HG02970 (cell line): ENCODE measurements around the gene ABCB6.

Experiments used
- ATAC-seq: cut with Tn5 transposase; IDR thresholded peaks from one replicate; pipeline ENCODE4 v1.9.1; 2021; ENCODE audit warnings: mild to moderate bottlenecking, moderate library complexity, moderate number of reproducible peaks; ENCODE audit not compliant: unreplicated experiment, low FRiP score

The ABCB6 gene

DNA sequence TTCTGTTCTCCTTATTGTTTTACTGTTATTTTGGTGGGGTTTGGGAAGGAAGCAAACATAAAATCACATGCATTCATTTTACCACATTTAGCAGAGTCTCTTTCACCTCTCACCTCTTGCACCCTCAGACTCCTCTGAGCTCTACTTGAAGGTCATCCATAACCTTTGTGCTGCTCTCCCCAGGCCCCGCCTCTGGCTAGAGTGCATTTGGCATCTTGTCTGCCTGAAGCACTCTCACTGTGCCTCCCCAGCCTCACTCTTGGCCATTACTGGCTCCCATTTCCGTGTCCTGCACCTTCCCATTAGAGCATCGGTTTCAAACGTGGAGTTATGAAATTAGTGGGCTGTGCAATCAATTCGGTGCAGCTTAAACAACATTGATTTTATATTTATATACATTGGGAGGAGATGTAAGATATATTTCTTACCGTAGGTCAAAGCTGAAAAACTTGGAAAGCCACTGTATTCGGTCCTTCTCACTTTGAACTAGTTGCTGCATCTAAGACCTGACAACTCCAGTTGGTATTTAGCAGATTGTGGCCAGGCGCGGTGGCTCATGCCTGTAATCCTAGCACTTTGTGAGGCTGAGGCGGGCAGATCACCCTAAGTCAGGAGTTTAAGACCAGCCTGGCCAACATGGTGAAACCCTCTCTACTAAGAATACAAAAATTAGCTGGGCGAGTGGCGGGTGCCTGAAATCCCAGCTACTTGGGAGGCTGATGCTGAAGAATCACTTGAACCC lies 19.1 kb downstream of the ABCB6 start:
- ATAC-seq = no peak

DNA sequence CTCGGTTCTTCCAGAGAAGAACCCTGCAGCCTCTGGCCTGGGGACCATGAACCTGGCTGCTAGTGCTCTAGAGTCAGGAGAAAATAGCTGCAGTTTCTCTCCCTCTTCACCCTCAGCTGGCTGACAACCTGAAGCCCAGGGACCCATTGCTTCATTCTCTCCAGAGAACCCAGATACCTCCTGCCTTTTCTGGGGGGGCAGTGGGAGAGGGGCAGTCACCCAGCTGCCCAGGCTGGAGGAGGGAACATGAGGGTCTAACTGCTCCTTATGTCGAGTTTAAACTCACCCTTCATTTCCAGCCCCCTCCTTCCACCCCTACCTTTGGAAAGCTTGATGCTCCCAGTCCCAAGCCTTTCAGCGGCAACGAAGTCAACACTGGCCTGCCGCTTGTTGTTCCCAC lies 19.8 kb downstream of the ABCB6 start:
- no peak for ATAC-seq

DNA sequence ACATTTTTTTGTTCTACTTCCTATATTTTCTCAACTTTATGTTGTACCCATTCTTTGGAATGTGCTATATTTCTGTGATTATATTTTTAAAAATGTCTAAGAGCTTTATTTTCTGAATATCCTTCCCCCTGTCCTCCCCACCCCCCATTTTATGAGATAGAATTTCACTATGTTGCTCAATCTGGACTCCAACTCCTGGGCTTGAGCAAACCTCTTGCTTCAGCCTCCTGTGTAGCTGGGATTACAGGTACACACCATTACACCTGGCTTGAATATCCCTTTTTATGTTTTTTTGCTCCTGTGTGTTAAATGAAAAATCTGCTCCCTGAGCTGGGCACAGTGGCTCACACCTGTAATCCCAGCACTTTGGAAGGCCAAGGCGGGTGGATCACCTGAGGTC lies 21.4 kb downstream of the ABCB6 start:
- ATAC-seq = no peak

DNA sequence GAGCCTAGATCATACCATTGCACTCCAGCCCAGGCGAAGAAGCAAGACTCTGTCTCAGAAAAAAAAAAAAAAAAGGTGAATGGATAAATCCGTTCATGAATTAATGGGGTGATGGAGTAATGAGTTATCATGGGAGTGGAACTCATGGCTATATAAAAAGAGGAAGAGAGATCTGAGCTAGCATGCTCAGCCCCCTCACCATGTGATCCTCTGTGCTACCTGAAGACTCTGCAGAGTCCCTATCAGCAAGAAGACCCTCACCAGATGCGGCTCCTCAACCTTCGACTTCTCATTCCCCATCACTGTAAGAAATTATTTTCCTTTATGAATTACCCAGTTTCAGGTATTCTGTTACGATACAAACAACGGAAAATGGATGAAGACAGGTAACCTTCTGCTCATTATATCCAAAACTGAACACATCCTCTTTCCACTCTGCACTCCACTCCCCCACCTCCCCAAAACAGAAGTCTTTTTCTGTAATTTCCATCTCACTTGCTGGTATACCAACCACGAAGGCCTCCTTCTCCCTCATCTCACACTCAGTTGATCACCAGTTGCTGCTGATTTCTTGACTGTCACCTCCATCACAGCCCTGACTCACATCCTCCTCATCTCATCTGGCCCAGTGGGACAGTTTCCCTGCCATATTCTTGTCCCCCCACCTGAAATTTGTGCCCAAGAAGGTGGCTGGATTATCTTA lies 31.9 kb downstream of the ABCB6 start:
- ATAC-seq = no peak

DNA sequence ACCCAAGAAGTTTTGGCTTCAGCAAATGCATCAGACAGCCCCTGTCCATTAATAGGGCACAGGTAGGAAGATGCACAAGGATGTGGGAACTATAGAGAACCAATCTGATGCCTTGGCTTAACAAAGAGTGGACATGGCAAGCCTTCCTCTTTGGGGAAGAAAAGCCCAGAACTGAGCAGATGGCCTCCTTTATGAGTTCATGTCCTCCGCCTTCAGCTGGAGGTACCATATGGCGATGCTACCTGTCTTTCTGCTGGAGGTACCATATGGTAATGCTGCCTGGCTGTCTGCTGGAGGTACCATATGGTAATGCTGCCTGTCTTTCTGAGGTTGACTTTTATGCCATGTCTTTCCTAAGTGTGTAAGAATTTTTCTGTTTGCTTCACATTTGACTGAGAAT lies 34.6 kb downstream of the ABCB6 start:
- no peak for ATAC-seq

DNA sequence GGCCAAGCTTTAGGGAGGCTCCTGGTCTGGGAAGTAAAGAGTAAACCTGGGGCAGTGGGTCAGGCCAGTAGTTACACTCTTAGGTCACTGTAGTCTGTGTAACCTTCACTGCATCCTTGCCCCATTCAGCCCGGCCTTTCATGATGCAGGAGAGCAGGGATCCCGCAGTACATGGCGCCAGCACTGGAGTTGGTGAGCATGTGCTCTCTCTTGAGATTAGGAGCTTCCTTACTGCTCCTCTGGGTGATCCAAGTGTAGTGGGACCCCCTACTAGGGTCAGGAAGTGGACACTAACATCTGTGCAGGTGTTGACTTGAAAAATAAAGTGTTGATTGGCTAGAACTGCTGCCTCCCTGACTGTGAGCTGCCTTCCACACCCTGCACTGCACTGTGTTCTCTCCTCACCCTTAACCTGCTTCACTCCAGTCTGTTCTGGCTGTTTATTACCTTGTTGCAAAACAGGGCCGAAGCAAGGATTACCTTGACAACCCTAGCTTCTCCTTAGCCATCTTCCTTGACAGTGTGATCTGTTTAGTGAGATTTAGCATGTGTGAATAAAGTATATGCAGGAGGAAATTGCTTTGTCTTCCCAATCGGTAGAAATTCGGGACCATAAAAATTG lies 35.5 kb downstream of the ABCB6 start:
- no peak for ATAC-seq

DNA sequence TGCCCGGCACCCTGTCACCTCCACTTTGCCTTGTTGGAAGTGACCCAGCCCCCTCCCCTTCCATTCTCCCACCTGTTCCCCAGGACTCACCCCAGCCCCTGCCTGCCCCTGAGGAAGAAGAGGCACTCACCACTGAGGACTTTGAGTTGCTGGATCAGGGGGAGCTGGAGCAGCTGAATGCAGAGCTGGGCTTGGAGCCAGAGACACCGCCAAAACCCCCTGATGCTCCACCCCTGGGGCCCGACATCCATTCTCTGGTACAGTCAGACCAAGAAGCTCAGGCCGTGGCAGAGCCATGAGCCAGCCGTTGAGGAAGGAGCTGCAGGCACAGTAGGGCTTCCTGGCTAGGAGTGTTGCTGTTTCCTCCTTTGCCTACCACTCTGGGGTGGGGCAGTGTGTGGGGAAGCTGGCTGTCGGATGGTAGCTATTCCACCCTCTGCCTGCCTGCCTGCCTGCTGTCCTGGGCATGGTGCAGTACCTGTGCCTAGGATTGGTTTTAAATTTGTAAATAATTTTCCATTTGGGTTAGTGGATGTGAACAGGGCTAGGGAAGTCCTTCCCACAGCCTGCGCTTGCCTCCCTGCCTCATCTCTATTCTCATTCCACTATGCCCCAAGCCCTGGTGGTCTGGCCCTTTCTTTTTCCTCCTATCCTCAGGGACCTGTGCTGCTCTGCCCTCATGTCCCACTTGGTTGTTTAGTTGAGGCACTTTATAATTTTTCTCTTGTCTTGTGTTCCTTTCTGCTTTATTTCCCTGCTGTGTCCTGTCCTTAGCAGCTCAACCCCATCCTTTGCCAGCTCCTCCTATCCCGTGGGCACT lies 36.2 kb downstream of the ABCB6 start:
- no peak for ATAC-seq

DNA sequence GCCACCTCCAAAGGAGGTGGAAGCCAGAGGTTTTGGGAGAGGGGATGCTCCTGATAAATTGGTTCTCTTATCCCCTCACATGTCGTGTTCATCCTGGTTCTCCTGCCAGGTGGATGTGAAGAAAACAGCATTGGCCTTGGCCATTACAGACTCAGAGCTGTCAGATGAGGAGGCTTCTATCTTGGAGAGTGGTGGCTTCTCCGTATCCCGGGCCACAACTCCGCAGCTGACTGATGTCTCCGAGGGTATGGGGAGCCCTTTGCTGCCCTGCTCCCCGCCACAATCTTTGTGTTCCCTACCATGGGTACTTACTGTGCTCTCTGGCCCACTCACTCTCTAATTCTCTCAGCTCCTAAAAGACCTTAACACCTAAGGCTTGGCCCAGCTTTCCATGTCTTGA lies 37.2 kb downstream of the ABCB6 start:
- no peak for ATAC-seq

DNA sequence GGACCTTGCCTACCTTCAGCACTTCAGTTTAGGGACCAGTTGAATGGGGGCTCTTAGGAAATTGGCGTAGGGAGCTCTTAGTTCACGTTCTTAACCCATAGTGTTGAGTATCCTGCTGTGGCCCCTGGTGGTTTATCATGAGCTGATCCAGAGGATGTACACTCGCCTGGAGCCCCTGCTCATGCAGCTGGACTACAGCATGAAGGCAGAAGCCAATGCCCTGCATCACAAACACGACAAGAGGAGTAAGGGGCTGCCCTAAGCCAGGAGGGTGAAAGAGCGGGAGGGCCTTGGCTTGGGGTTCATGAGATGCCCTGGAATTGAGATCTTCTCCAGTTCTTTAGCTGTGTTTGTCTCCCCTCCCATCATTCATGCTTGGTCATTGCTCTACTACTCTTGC lies 37.8 kb downstream of the ABCB6 start:
- no peak for ATAC-seq

DNA sequence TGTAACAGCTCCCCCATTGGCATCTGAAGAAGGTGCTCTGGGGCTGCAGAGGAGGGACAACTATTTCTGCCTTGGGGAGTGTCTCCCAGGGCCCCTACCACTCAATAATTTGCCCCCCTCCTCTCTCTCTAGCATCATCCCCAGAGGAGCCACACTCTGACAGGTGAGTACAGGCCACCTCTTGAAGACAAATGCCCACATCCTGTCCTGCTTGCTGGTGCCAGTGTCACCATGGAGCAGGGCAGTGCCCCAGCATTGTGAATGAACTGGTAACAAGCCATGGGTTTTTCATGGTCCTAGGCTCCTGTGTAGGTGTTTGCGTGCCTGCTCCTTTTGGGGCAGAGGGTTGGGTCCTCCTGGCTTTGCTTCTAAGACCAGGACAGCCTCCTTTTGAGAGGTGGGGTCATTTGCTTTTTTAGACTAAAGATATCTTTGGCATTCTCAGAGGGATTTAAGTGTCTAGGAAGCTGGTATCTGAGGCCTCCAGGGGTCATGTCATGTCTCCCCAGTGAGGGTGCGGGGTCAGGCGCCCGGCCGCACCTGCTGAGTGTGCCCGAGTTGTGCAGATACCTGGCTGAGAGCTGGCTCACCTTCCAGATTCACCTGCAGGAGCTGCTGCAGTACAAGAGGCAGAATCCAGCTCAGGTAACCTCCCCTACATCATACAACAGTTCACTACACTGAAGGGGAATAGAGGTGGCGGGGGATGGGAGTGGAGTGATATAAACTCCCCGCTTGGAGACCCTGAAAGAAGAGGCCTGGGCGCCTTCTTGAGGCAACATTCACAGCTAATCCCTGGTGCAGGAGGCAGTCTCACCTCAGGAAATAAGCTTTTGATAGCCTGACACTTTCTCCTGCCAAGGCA lies 38.9 kb downstream of the ABCB6 start:
- ATAC-seq = no peak

DNA sequence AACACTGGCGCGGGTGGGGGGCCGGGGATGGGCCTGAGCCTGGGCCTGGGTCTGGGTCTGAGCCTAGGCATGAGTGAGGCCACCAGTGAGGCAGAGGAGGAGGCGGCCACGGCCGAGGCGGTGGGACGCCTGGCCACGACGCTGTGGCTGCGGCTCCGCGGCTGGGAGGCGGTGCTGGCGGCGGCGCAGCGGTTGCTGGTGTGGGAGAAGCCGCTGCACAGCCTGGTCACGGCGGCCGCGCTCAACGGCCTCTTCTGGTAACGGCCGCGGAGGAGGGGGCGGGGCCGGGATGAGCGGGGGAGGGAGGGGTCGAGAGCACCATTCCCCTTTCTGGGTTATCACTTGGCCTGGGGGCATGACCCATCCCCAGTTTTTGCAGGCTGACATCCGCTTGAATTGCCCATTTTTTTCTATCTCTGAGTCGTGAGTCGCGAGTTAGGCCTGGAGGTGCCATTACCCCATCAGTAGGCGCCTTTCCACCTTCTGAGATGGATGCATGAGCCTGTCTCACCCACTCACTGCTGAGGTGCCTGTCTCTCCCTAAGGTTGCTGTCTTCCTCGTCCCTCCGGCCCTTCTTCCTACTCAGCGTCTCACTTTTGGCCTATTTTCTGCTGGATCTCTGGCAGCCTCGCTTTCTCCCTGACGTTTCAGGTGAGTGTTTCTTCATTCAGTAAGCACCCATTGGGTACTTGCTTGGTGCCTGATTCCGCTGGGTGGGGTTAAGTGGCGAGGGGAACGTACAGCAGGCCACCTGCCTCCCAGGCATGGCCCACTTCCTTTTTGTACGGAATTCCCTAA lies 40.2 kb downstream of the ABCB6 start:
- peak; percentile 5 for ATAC-seq

DNA sequence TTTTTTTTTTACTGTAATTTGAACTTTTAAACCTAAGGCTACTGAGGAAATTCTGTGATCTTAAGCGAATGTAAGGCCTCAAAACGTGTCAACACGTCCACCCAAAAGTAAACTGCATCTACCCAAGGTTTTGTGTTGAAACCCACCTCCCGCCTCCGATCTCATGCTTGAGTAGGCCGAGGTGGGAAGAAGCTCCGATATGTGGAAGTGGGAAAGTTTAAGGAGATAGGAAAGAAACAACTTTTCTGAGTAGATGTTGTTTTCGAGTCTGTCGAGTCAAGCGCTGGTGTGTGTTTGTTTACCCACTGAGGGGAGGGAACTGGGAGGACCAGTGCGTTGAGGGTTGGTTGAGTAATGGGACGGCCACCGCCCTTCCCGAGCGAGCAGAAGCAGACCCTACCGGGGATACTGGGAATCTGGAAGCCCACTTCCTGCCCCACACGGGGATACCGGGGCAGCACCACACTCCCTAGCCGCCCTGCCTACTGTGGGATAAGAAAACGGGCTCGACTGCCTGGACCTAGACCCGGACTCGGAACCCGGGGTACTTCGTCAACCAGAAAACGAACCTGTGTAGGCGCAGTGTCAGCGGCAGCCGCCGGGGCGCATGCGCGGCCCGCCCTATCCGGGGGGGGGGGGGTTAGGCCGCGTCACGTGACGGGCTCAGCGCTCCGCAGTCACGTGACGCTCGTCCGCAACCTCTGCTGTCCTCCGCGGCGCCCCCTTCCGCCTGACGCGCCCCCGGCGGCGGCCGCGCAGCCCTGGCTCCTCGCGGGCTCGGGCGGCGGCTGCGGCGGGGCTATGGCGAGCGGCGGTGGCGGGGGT lies 41.0 kb downstream of the ABCB6 start, which contains the start of gene RETREG2:
RETREG2 (plus strand) TSS at position 724 of the 825 bp plus-strand sequence; CDS start at position 802, 78 bp downstream.
- peak; percentile 47 for ATAC-seq

DNA sequence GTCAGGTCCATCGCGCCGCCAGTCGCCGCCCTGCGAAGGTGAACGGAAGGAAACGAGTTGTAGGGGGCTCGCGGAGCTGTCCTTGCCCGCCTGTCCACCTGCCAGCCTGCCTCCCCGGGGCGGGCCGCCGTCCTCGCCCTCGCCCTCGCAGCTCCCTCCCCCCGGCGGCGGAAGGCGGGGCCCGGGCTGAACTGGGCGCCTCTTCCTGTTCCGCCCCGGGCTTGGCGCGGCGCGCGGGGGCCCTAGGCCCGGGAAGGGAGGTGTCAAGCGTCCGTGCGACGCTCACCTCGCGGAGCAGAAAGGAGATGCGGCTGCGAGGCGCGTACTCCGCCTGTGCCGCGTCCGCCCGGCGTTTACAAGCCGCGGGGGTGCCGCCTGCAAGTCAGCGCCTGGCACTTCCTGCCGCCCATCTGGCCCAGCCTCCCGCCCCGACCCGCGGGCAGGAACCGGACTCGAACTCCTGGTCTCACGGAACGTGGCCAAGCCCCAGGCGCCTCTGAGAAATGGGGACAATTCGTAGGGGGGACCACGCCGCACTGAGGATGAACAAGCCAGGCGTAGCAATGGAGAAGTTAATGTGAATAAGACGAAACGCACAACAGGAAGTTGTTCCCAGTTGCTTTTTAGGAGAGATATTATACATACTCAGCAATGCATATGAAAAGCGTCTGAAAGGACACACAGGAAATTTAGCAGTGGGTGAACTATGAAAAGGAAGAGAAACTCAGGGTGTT lies 41.8 kb downstream of the ABCB6 start, which contains the start of gene CNPPD1:
CNPPD1 (minus strand) TSS at position 108 of the 734 bp plus-strand sequence; CDS start at position 11, 97 bp downstream.
- ATAC-seq = peak; percentile 47

DNA sequence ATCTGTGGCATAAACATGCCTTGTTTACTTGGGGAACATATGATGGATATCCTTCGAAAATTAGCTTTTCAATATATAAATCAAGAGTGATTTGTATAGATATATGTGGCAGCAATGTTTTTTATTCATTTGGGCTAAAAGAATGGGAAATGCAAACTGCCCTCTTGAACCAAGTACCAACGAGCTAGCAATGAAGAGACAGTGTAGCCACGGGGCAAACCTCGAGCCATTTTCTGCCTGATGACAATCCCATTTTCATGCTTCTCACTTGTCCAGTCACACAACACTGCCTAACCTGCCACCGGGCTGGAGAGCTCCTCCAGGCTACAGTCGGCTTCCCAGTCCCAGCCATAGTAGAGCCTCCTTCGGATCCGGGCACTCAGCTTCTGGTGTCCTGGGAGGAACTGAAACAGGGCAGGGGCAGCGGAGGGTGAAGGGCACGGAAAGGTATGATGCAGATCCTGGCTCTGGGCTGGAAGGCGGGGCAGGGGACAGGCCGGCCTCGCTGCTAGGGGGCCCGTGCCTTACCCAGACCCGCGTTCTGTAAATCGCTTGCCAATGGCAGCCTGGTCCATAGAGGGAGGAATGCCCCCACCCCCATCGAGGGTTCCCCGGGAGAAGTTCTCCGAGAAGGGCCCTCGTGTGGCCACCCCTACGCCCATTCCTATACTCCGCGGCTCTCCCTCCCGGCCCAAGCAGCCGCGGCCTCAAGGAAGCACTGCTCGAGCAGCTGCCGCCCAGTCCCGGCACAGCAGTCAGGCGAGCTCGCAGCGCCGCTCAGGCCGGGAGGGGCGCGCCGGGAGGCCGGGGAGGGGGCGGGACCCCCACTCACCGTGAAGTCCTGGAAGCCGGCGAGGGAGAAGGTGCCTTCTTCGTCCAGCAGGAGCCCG lies 42.6 kb downstream of the ABCB6 start:
- ATAC-seq = peak; percentile 17

DNA sequence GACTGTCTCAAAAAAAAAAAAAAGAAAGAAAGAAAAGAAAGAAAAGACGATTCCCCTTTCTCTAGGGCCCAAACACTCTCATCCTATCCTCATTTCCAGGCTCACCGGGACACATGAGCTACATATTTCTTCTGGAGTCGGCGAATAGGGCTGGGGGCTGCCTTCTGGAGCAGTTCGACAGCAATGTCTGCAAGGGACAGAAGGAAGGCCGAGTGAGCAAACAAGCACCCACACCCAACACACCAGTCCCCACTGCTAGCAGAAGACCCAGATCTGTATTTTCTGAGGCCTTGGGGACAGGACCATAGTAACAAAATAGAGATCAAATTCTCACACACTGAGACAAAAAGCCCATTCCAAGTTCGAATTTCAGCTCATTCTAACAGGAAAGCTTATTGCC lies 43.3 kb downstream of the ABCB6 start:
- no peak for ATAC-seq

DNA sequence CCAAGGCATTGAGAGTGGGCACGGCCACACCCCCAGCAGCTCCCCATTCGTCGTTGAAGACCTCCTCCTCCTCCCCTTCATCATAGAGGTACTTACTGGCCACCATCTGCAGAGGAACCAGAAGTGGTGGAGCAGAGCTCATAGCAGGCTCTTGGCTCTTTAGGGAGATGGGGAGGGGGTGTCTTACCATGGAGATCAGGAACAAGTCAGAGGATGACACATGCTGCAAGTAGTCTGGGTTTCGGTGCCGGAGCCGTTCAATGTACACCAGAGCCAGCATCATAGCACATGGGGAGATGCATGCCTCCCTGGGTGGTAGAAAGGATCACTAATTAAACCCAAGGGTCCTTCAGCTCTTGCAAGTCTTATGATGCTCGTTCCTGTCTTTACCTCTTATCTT lies 44.0 kb downstream of the ABCB6 start:
- ATAC-seq = no peak
